Small intestine (tissue), 7 donors: ENCODE measurements around the gene SLC45A3. TPM values are rescaled to one million over a fixed set of nuclear protein-coding genes. Genes with fewer than 3 reads are reported as not detected.

ENCODE experiments used
- DNase-seq, 2 donors: peaks; one replicate each; pipeline versions ENCODE4 v3.0.0 to v3.0.0-alpha.2; 2013
- FAIRE-seq: peaks from 2 replicates; lab custom pipeline; 2012; peaks lifted over from hg19 to GRCh38; lab: Jason Lieb, UNC
- H3K27ac ChIP-seq, 3 donors: one replicate each; pipeline ENCODE4 v1.5.1; 2013; ENCODE audit warnings: low read length in 2 of 3, mild to moderate bottlenecking in 2 of 3, control low read depth in 1 of 3, inconsistent platforms in 1 of 3, low read depth in 1 of 3, moderate library complexity in 1 of 3
- H3K27me3 ChIP-seq, 3 donors: one replicate each; pipeline ENCODE4 v1.6.1; 2013; ENCODE audit warnings: low read length in 3 of 3, inconsistent platforms in 1 of 3; ENCODE audit not compliant: control insufficient read depth in 3 of 3, insufficient read depth in 3 of 3
- H3K36me3 ChIP-seq, 3 donors: one replicate each; pipeline ENCODE4 v1.6.1; 2013; ENCODE audit warnings: low read length in 3 of 3, inconsistent platforms in 1 of 3, low read depth in 1 of 3, mild to moderate bottlenecking in 1 of 3, moderate library complexity in 1 of 3; ENCODE audit not compliant: control insufficient read depth in 3 of 3, insufficient read depth in 2 of 3
- H3K4me1 ChIP-seq, 3 donors: one replicate each; pipeline ENCODE4 v1.6.1; 2013; ENCODE audit warnings: low read length in 2 of 3, inconsistent platforms in 1 of 3, low read depth in 1 of 3, mild to moderate bottlenecking in 1 of 3, moderate library complexity in 1 of 3; ENCODE audit not compliant: control insufficient read depth in 3 of 3, insufficient read depth in 2 of 3
- H3K4me3 ChIP-seq, 3 donors: one replicate each; pipeline ENCODE4 v1.5.1; 2013; ENCODE audit warnings: low read length in 3 of 3, control low read depth in 1 of 3, inconsistent platforms in 1 of 3, low read depth in 1 of 3, mild to moderate bottlenecking in 1 of 3, moderate library complexity in 1 of 3
- H3K9me3 ChIP-seq, 2 donors: one replicate each; pipeline ENCODE4 v1.6.1; 2013; ENCODE audit warnings: low read depth in 1 of 2, low read length in 1 of 2; ENCODE audit not compliant: control insufficient read depth in 2 of 2, insufficient read depth in 1 of 2
- WGBS, 3 donors: extraction: QIAGEN DNeasy Blood & Tissue Kit; methylation state at CpG; one replicate each; pipeline ENCODE4 v1.1.7; 2013; 5-methylcytosine and 5-hydroxymethylcytosine counted together
- polyA plus RNA-seq, 4 donors: library from polyadenylated mRNA; stranded (reverse) in 3 of 4; unstranded in 1 of 4; fragments of 200-250 nt in 3 of 4; fragments of 120-200 nt in 1 of 4; gene quantifications; one replicate each; pipeline versions ENCODE4 v1.2.1 to v1.2.3, GENCODE V29; 2013
- donor health status: healthy with polysubstance abuse.
- donor health status: control.
- donor health status: control.
- donor health status: Bipolar disorder and iron deficiency.
- donor health status: healthy.

Gene SLC45A3
- polyA plus RNA-seq, 4 donors = 1.1 to 10.6 (median 4.9) TPM

- H3K9me3 ChIP-seq = no peaks in the 10 kb centered on the region
- no peak overlapping the region for H3K4me3 ChIP-seq
- H3K36me3 ChIP-seq = peaks cover 0 to 7% (median 0%) of the 10 kb centered on the region in 3 donors
- peaks cover 0 to 13% (median 0%) of the 10 kb centered on the region in 3 donors for H3K4me1 ChIP-seq
- FAIRE-seq (no peak), DNase-seq (no peak)
- 74 to 88% (median 87%) methylated on average over 6 of the region's 6 CpGs for WGBS, 3 donors
- H3K27ac ChIP-seq = no peak overlapping the region
- H3K27me3 ChIP-seq = no peaks in the 10 kb centered on the region
Measured at GRCh38 chr1:205706601-205707502, 26.5 kb upstream of the SLC45A3 start.

DNA sequence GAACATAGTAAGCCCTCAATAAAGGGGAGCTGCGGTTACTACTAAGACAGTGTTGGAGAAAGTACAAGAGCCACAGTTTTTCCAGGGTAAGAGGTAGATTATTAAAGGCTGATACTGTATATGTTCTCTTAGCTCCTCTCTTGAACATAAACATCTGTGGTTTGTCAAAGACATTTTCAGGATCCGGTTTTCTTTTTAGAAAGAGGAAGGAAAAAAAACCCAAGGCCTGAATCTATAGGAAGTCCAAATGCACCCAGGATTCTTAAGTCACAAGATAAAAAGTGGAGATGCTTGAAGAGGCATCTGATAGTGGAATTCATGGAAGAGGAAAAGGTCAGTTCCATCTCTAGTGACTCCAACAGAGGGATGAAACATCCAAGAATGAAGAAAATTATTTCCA, 24.6 kb upstream of the SLC45A3 start:
- peaks cover 0 to 12% (median 0%) of the 10 kb centered on the region in 3 donors for H3K4me1 ChIP-seq
- FAIRE-seq = no peak

GRCh38 chr1:205703072-205703471, 22.8 kb upstream of the SLC45A3 start:
- FAIRE-seq (no peak), DNase-seq (no peak)
- Histone ChIP-seq H3K27me3 (no peaks in the 10 kb centered on the region), H3K36me3 (peaks cover 0 to 8% (median 0%) of the 10 kb centered on the region in 3 donors), H3K4me1 (peaks cover 0 to 12% (median 0%) of the 10 kb centered on the region in 3 donors), H3K9me3 (no peaks in the 10 kb centered on the region), H3K4me3 (no peak overlapping the region), H3K27ac (no peak overlapping the region)
- WGBS, 3 donors = 65 to 92% (median 76%) methylated on average over 1 of the region's 1 CpG

More for the DNA sequence above, 24.6 kb upstream of the SLC45A3 start:
- Histone ChIP-seq H3K36me3 (peaks cover 0 to 8% (median 0%) of the 10 kb centered on the region in 3 donors), H3K9me3 (no peaks in the 10 kb centered on the region), H3K27me3 (no peaks in the 10 kb centered on the region), H3K27ac (no peak overlapping the region), H3K4me3 (no peak overlapping the region)
- 54 to 93% (median 82%) methylated on average over 2 of the region's 2 CpGs for WGBS, 3 donors
- no peak for DNase-seq

- Histone ChIP-seq H3K9me3 (no peaks in the 10 kb centered on the region), H3K27me3 (no peaks in the 10 kb centered on the region), H3K27ac (no peak overlapping the region), H3K4me1 (peaks cover 0 to 8% (median 0%) of the 10 kb centered on the region in 3 donors), H3K4me3 (no peak overlapping the region), H3K36me3 (peaks cover 0 to 8% (median 0%) of the 10 kb centered on the region in 3 donors)
- DNase-seq (no peak), FAIRE-seq (no peak)
- 86 to 94% (median 91%) methylated on average over 4 of the region's 4 CpGs for WGBS, 3 donors
Measured at GRCh38 chr1:205701891-205702290, 21.6 kb upstream of the SLC45A3 start.

GRCh38 chr1:205701420-205701819, 21.1 kb upstream of the SLC45A3 start:
- FAIRE-seq (no peak), DNase-seq (no peak)
- no peaks in the 10 kb centered on the region for H3K9me3 ChIP-seq
- peak overlapping the region in 1 of 3 donors; percentile 7 for H3K27ac ChIP-seq
- WGBS, 3 donors = 54 to 81% (median 78%) methylated on average over 2 of the region's 2 CpGs
- H3K4me1 ChIP-seq = peaks cover 0 to 8% (median 0%) of the 10 kb centered on the region in 3 donors
- peaks cover 0 to 8% (median 0%) of the 10 kb centered on the region in 3 donors for H3K36me3 ChIP-seq
- H3K27me3 ChIP-seq = no peaks in the 10 kb centered on the region
- no peak overlapping the region for H3K4me3 ChIP-seq

DNA sequence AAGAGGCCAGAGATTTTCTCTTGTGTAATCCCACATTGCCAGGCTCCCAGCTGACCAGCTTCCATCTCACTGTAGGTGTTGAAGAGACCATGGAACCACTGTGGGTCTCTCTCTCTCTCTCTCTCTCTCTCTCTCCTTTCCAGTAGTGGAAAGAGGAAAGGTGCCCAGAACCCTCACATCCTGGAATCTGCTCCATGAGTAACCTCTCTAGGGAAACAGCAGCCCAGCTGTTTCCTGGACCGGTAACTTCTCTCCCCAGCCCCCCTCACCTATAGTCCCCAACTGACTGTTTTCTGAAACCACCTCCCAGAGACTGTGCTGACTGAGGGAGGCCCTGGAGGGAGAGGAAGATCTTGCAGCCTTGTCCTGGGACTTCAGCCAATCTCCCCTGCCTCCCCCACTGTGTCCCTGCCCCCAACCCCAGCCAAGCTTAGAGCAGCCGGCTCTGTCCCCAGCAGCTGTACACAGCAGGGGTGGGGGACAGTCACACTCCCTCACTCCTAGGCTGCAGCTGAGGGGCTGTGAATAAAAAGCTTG, 20.6 kb upstream of the SLC45A3 start:
- FAIRE-seq = no peak
- no peak for DNase-seq
- no peaks in the 10 kb centered on the region for H3K27me3 ChIP-seq
- H3K9me3 ChIP-seq = no peaks in the 10 kb centered on the region
- H3K27ac ChIP-seq = peak overlapping the region in 1 of 3 donors; percentile 7
- 43 to 82% (median 63%) methylated on average over 2 of the region's 2 CpGs for WGBS, 3 donors
- no peak overlapping the region for H3K4me3 ChIP-seq
- H3K4me1 ChIP-seq = peaks cover 0 to 8% (median 0%) of the 10 kb centered on the region in 3 donors
- peaks cover 0 to 8% (median 0%) of the 10 kb centered on the region in 3 donors for H3K36me3 ChIP-seq

GRCh38 chr1:205699416-205699815, 19.1 kb upstream of the SLC45A3 start:
- H3K27ac ChIP-seq = no peak overlapping the region
- WGBS, 3 donors = 81 to 88% (median 82%) methylated on average over 4 of the region's 4 CpGs
- FAIRE-seq (no peak), DNase-seq (no peak)
- H3K9me3 ChIP-seq = no peaks in the 10 kb centered on the region
- no peaks in the 10 kb centered on the region for H3K27me3 ChIP-seq
- H3K4me1 ChIP-seq = peaks cover 0 to 8% (median 0%) of the 10 kb centered on the region in 3 donors
- H3K36me3 ChIP-seq = peaks cover 0 to 8% (median 0%) of the 10 kb centered on the region in 3 donors
- H3K4me3 ChIP-seq = no peak overlapping the region

DNA sequence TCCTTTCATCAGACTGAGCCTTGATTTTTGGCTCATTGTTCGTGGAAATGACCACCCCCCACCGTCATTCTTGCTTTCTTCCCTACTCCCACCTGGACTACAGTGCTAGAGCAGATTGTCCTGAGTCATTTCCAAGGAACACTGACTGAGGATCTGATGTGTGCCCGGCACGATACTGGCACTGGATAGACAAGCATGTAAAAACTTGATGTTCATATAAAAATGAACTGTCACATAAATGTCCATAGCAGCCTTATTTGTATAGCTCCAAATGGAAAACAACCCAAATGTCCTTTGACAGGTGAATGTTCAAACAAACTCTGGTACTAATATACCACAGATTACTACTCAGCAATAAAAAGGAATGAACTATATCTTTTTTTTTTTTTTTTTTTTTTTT, 18.6 kb upstream of the SLC45A3 start:
- DNase-seq (no peak), FAIRE-seq (no peak)
- peaks cover 0 to 8% (median 0%) of the 10 kb centered on the region in 3 donors for H3K36me3 ChIP-seq
- no peak overlapping the region for H3K27ac ChIP-seq
- H3K9me3 ChIP-seq = no peaks in the 10 kb centered on the region
- WGBS, 3 donors = 92 to 95% (median 93%) methylated on average over 4 of the region's 4 CpGs
- H3K4me1 ChIP-seq = peaks cover 0 to 6% (median 0%) of the 10 kb centered on the region in 3 donors
- H3K4me3 ChIP-seq = no peak overlapping the region
- H3K27me3 ChIP-seq = no peaks in the 10 kb centered on the region
